H1 (cell line): ENCODE results near the gene EIPR1. TPM values are rescaled to one million over a fixed set of nuclear protein-coding genes. Genes with fewer than 3 reads are reported as not detected.

Experiments used
- CTCF ChIA-PET: fragments of 300-600 bp; sonication (Branson Sonifier 250); formaldehyde crosslinking; loops from one replicate; lab custom pipeline; 2021; ENCODE audit not compliant: partially characterized antibody; lab: Charles Lee
- POLR2A ChIA-PET: fragments of 300-600 bp; sonication (Branson Sonifier 250); formaldehyde crosslinking; loops from one replicate; lab custom pipeline; 2021; ENCODE audit warnings: inconsistent platforms; ENCODE audit not compliant: partially characterized antibody; lab: Charles Lee
- DNase-seq, 2 experiments: peaks; one replicate each; pipeline versions ENCODE4 v3.0.0 to v3.0.0-alpha.2; 2010 to 2022; ENCODE audit warnings: low spot score in 2 of 2, low read depth in 1 of 2, mixed read lengths in 1 of 2
- FAIRE-seq: peaks from 2 replicates; lab custom pipeline; 2011; peaks lifted over from hg19 to GRCh38; lab: Jason Lieb, UNC
- H2AFZ ChIP-seq: 2 replicates; pipeline ENCODE4 v1.8.1; 2012; ENCODE audit warnings: low read length, inconsistent platforms
- H2AK5ac ChIP-seq: 2 replicates; pipeline ENCODE4 v1.6.1; 2013; ENCODE audit warnings: low read depth, low read length
- H2BK120ac ChIP-seq: replicated peaks from 2 replicates; pipeline ENCODE3; 2013; ENCODE audit warnings: low read depth, low read length, inconsistent platforms
- H2BK12ac ChIP-seq: 2 replicates; pipeline ENCODE4 v1.6.1; 2013; ENCODE audit warnings: low read depth, low read length
- H2BK15ac ChIP-seq: 2 replicates; pipeline ENCODE4 v1.6.1; 2013; ENCODE audit warnings: low read length
- H2BK20ac ChIP-seq: 2 replicates; pipeline ENCODE4 v1.6.1; 2013; ENCODE audit warnings: low read length
- H2BK5ac ChIP-seq: 2 replicates; pipeline ENCODE4 v1.6.1; 2013; ENCODE audit warnings: low read depth, low read length
- H3K14ac ChIP-seq: 2 replicates; pipeline ENCODE4 v1.6.1; 2013; ENCODE audit warnings: inconsistent platforms; ENCODE audit not compliant: insufficient read length
- H3K18ac ChIP-seq: 2 replicates; pipeline ENCODE4 v1.6.1; 2013; ENCODE audit warnings: low read length; ENCODE audit errors: extremely low read depth
- H3K23ac ChIP-seq: 2 replicates; pipeline ENCODE4 v1.6.1; 2013; ENCODE audit warnings: inconsistent platforms; ENCODE audit not compliant: insufficient read length
- H3K23me2 ChIP-seq: 2 replicates; pipeline ENCODE4 v1.6.1; 2013; ENCODE audit warnings: low read depth, low read length
- H3K27ac ChIP-seq: 2 replicates; pipeline ENCODE4 v1.6.1; 2011; ENCODE audit warnings: low read depth, low read length, inconsistent platforms
- H3K27me3 ChIP-seq, 4 experiments: replicated peaks in 1 of 4; 1 replicate in 1 of 4; 2 replicates in 3 of 4; pipeline versions ENCODE4 v1.6.1 to v1.8.1; 2011 to 2013; ENCODE audit warnings: low read length in 3 of 4, mild to moderate bottlenecking in 3 of 4, inconsistent platforms in 2 of 4, mixed read lengths in 2 of 4, moderate library complexity in 1 of 4; ENCODE audit not compliant: control insufficient read depth in 3 of 4, insufficient read depth in 3 of 4; ENCODE audit errors: extremely low read depth in 1 of 4
- H3K36me3 ChIP-seq, 4 experiments: 2 replicates each; pipeline versions ENCODE4 v1.6.1 to v1.8.1; 2011 to 2013; ENCODE audit warnings: mild to moderate bottlenecking in 4 of 4, low read length in 3 of 4, moderate library complexity in 2 of 4, control low read depth in 1 of 4, inconsistent platforms in 1 of 4; ENCODE audit not compliant: insufficient read depth in 4 of 4, control insufficient read depth in 2 of 4
- H3K4ac ChIP-seq: replicated peaks from 2 replicates; pipeline ENCODE3; 2013; ENCODE audit warnings: low read length, low read depth, mixed read lengths, inconsistent platforms; ENCODE audit not compliant: insufficient read length
- H3K4me1 ChIP-seq, 4 experiments: replicated peaks in 1 of 4; 1 replicate in 1 of 4; 2 replicates in 3 of 4; pipeline versions ENCODE4 v1.6.1 to v1.8.1; 2011 to 2013; ENCODE audit warnings: low read length in 3 of 4, inconsistent platforms in 2 of 4, mixed read lengths in 1 of 4; ENCODE audit not compliant: insufficient read depth in 4 of 4, control insufficient read depth in 3 of 4
- H3K4me2 ChIP-seq, 2 experiments: 2 replicates each; pipeline versions ENCODE4 v1.6.1 to v1.8.1; 2011 to 2013; ENCODE audit warnings: low read depth in 2 of 2, low read length in 2 of 2, control low read depth in 1 of 2, inconsistent platforms in 1 of 2, mild to moderate bottlenecking in 1 of 2; ENCODE audit not compliant: insufficient read depth in 1 of 2
- H3K4me3 ChIP-seq, 4 experiments: fragments of 200-600, 300-600 bp in 1 of 4; sonication (generic), shearing (Covaris generic), sonication (Bioruptor Twin) in 1 of 4; 2 replicates each; pipeline versions ENCODE4 v1.5.1 to v1.8.1; 2011 to 2016; ENCODE audit warnings: low read length in 4 of 4, low read depth in 3 of 4, control low read depth in 2 of 4, inconsistent platforms in 2 of 4, mild to moderate bottlenecking in 2 of 4, mixed read lengths in 1 of 4, moderate library complexity in 1 of 4; ENCODE audit not compliant: insufficient read depth in 2 of 4; ENCODE audit errors: extremely low read depth in 1 of 4
- H3K56ac ChIP-seq: replicated peaks from 2 replicates; pipeline ENCODE3; 2013; ENCODE audit warnings: low read depth, mild to moderate bottlenecking, mixed read lengths, low read length, inconsistent platforms; ENCODE audit not compliant: insufficient read length
- H3K79me1 ChIP-seq: 2 replicates; pipeline ENCODE4 v1.6.1; 2013; ENCODE audit warnings: low read depth, low read length, control low read depth
- H3K79me2 ChIP-seq, 2 experiments: 2 replicates each; pipeline versions ENCODE4 v1.6.1 to v1.8.1; 2012 to 2013; ENCODE audit warnings: low read length in 2 of 2, mild to moderate bottlenecking in 2 of 2, inconsistent platforms in 1 of 2; ENCODE audit not compliant: insufficient read depth in 2 of 2, control insufficient read depth in 1 of 2
- H3K9ac ChIP-seq, 4 experiments: replicated peaks in 1 of 4; 1 replicate in 1 of 4; 2 replicates in 3 of 4; pipeline versions ENCODE4 v1.6.1 to v1.8.1; 2011 to 2013; ENCODE audit warnings: low read depth in 3 of 4, low read length in 3 of 4, control low read depth in 2 of 4, mild to moderate bottlenecking in 2 of 4, moderate library complexity in 2 of 4, inconsistent platforms in 1 of 4; ENCODE audit errors: extremely low read depth in 1 of 4
- H3K9me3 ChIP-seq, 2 experiments: 2 replicates each; pipeline versions ENCODE4 v1.6.1 to v1.8.1; 2012 to 2013; ENCODE audit warnings: mild to moderate bottlenecking in 2 of 2, moderate library complexity in 2 of 2, control low read depth in 1 of 2, inconsistent platforms in 1 of 2, low read depth in 1 of 2, low read length in 1 of 2, mixed read lengths in 1 of 2; ENCODE audit not compliant: insufficient read depth in 2 of 2
- H4K20me1 ChIP-seq, 2 experiments: replicated peaks in 1 of 2; 2 replicates each; pipeline versions ENCODE3 to v1.8.1; 2011 to 2013; ENCODE audit warnings: inconsistent platforms in 2 of 2, low read length in 2 of 2, mild to moderate bottlenecking in 1 of 2; ENCODE audit not compliant: insufficient read depth in 2 of 2, control insufficient read depth in 1 of 2
- H4K5ac ChIP-seq: 2 replicates; pipeline ENCODE4 v1.6.1; 2013; ENCODE audit warnings: low read length, low read depth, mixed read lengths, inconsistent platforms; ENCODE audit not compliant: insufficient read length
- H4K8ac ChIP-seq: 2 replicates; pipeline ENCODE4 v1.8.0; 2013; ENCODE audit warnings: mild to moderate bottlenecking, moderate library complexity, low read length, inconsistent platforms; ENCODE audit not compliant: insufficient read depth; ENCODE audit errors: extremely low read depth
- H4K91ac ChIP-seq: replicated peaks from 2 replicates; pipeline ENCODE3; 2013; ENCODE audit warnings: low read length, mixed read lengths, inconsistent platforms; ENCODE audit not compliant: insufficient read length
- ATF2 ChIP-seq: IDR thresholded peaks from 2 replicates; pipeline ENCODE4 v1.6.1; 2012; ENCODE audit warnings: low read length, inconsistent platforms
- CEBPB ChIP-seq: IDR thresholded peaks from 2 replicates; pipeline ENCODE4 v1.6.1; 2012; ENCODE audit warnings: low read depth, low read length
- CREB1 ChIP-seq: IDR thresholded peaks from 2 replicates; pipeline ENCODE4 v1.6.1; 2012; ENCODE audit warnings: inconsistent platforms
- EZH2 ChIP-seq: fragments of 200-600 bp; sonication (generic); IDR thresholded peaks from 2 replicates; pipeline ENCODE4 v1.7.1; 2012; ENCODE audit warnings: low read depth, mild to moderate bottlenecking, moderate library complexity, low read length, inconsistent platforms; ENCODE audit not compliant: severe bottlenecking
- GTF2F1 ChIP-seq: IDR thresholded peaks from 2 replicates; pipeline ENCODE4 v1.6.1; 2012; ENCODE audit warnings: low read depth, low read length, improper control_type of control experiment, borderline replicate concordance
- JUN ChIP-seq: IDR thresholded peaks from 2 replicates; pipeline ENCODE4 v1.6.1; 2011; ENCODE audit warnings: low read depth, mild to moderate bottlenecking, improper control_type of control experiment, low read length
- JUND ChIP-seq: IDR thresholded peaks from 2 replicates; pipeline ENCODE4 v1.6.1; 2011; ENCODE audit warnings: mild to moderate bottlenecking, improper control_type of control experiment, low read length
- RFX5 ChIP-seq: IDR thresholded peaks from 2 replicates; pipeline ENCODE4 v1.6.1; 2011; ENCODE audit warnings: low read depth, low read length, improper control_type of control experiment, borderline replicate concordance
- RXRA ChIP-seq: IDR thresholded peaks from 2 replicates; pipeline ENCODE4 v1.6.1; 2011; ENCODE audit warnings: low read depth, mild to moderate bottlenecking, low read length, moderate library complexity; ENCODE audit not compliant: insufficient read depth
- SIRT6 ChIP-seq: IDR thresholded peaks from one replicate; pipeline ENCODE4 v1.7.1; 2012; ENCODE audit warnings: low read length, inconsistent platforms
- SUZ12 ChIP-seq: fragments of 200-600 bp; sonication (generic); IDR thresholded peaks from 2 replicates; pipeline ENCODE4 v1.6.1; 2012; ENCODE audit warnings: mild to moderate bottlenecking, inconsistent platforms, low read length, moderate library complexity, mixed read lengths
- WGBS, 2 experiments: shearing (Covaris generic) in 1 of 2; methylation state at CpG; one replicate each; pipeline versions ENCODE4 v1.1.6 to v1.1.7; 2013 to 2015; ENCODE audit warnings: low lambda C conversion rate in 2 of 2, mixed read lengths in 2 of 2, inconsistent platforms in 1 of 2, low coverage in 1 of 2, missing lambda C conversion rate in 1 of 2; ENCODE audit not compliant: insufficient replicate concordance in 2 of 2, insufficient coverage in 1 of 2, insufficient read length in 1 of 2; ENCODE audit errors: extremely low coverage in 1 of 2, missing lambda C conversion rate in 1 of 2; 5-methylcytosine and 5-hydroxymethylcytosine counted together
- polyA plus RNA-seq, 7 experiments: library from polyadenylated mRNA; depleted of rRNA in 3 of 7; stranded (reverse) in 5 of 7; unstranded in 2 of 7; fragments of >200 nt in 5 of 7; fragments of 200-250 nt in 2 of 7; gene quantifications; 1 replicate in 5 of 7; 2 replicates in 1 of 7; 4 replicates in 1 of 7; pipeline versions ENCODE4 v1.2.1 to v1.2.3, GENCODE V29; 2011 to 2013; ENCODE audit warnings: missing spikeins in 2 of 7, mixed read lengths in 2 of 7
- total RNA-seq: library from RNA; stranded (reverse); fragmentation: NEBNext Ultra II Directional; extraction: Animal tissue kit (Norgen Biotek cat#: 25700); gene quantifications from 2 replicates; pipeline ENCODE4 v1.2.1, GENCODE V29; 2021

Gene EIPR1
- total and polyA plus RNA-seq, 2 of the 8 experiments (the other 6 are each of a cell fraction or from before 2014, with no cell fraction given): 26.3 to 56.4 TPM

- H3K27ac ChIP-seq: no peak overlapping the region
- H2BK20ac ChIP-seq: no peak overlapping the region
- H3K36me3 ChIP-seq: peaks cover 0 to 8% (median 6%) of the 10 kb centered on the region in 4 experiments; a peak in 3 of 8 replicates
- no peak overlapping the region for H2AFZ ChIP-seq
- H2BK15ac ChIP-seq: no peak overlapping the region
- ChIA-PET POLR2A (interaction anchor here (0.9 kb wide), 1 partner anchor 20 kb away, joined by 3 read pairs; no protein-coding TSS in a partner anchor), CTCF (no interaction called here)
- H4K91ac ChIP-seq: no peak overlapping the region
- 0 out of 2 replicates have a peak, but pooled peaks cover 5% of the 10 kb centered on the region for H3K79me1 ChIP-seq
- no peak overlapping the region for H3K9ac ChIP-seq
- H3K18ac ChIP-seq: no peak overlapping the region
- no peaks in the 10 kb centered on the region for H3K9me3 ChIP-seq
- no peak overlapping the region for H2BK120ac ChIP-seq
- H4K5ac ChIP-seq: no peak overlapping the region
- no peak overlapping the region for H3K4ac ChIP-seq
- H3K4me2 ChIP-seq: no peak overlapping the region
- H2BK5ac ChIP-seq: no peak overlapping the region
- no peaks in the 10 kb centered on the region for H3K27me3 ChIP-seq
- H3K4me1 ChIP-seq: no peaks in the 10 kb centered on the region
- H4K8ac ChIP-seq: peak overlapping the region; percentile 71
- WGBS, 2 experiments: 85% methylated on average over 11 of the region's 11 CpGs; no CpG with 5 or more reads in 1 of the 2 experiments
- no peak overlapping the region for H2BK12ac ChIP-seq
- no peaks in the 10 kb centered on the region for H3K23me2 ChIP-seq
- DNase-seq: no peak
- no peak overlapping the region for H3K4me3 ChIP-seq
- no peak overlapping the region for H3K56ac ChIP-seq
- H3K14ac ChIP-seq: no peak overlapping the region
- H2AK5ac ChIP-seq: no peak overlapping the region
- no peaks in the 10 kb centered on the region for H3K79me2 ChIP-seq
- FAIRE-seq: no peak
- H4K20me1 ChIP-seq: peaks cover 0 to 16% of the 10 kb centered on the region in 2 experiments
- no peak overlapping the region for H3K23ac ChIP-seq
- no peak for TF ChIP-seq SUZ12
- TF ChIP-seq JUND: no peak
- TF ChIP-seq EZH2: no peak
- no peak for TF ChIP-seq CEBPB
- TF ChIP-seq ATF2: no peak
- TF ChIP-seq CREB1: no peak
- no peak for TF ChIP-seq JUN
- TF ChIP-seq SIRT6: no peak
- no peak for TF ChIP-seq RFX5
- TF ChIP-seq GTF2F1: no peak
- no peak for TF ChIP-seq RXRA
These were observed 41.3 kb upstream of the EIPR1 start for GRCh38 chr2:3418766-3419404.
